ENCODE results near the gene FBXW7. TPM values are rescaled to one million over a fixed set of nuclear protein-coding genes. Genes with fewer than 3 reads are reported as not detected.

FBXW7 gene, protein sequence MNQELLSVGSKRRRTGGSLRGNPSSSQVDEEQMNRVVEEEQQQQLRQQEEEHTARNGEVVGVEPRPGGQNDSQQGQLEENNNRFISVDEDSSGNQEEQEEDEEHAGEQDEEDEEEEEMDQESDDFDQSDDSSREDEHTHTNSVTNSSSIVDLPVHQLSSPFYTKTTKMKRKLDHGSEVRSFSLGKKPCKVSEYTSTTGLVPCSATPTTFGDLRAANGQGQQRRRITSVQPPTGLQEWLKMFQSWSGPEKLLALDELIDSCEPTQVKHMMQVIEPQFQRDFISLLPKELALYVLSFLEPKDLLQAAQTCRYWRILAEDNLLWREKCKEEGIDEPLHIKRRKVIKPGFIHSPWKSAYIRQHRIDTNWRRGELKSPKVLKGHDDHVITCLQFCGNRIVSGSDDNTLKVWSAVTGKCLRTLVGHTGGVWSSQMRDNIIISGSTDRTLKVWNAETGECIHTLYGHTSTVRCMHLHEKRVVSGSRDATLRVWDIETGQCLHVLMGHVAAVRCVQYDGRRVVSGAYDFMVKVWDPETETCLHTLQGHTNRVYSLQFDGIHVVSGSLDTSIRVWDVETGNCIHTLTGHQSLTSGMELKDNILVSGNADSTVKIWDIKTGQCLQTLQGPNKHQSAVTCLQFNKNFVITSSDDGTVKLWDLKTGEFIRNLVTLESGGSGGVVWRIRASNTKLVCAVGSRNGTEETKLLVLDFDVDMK
- 10 to 100 TPM; 32.4 to 39.2 TPM for total RNA-seq
- long read RNA-seq, full-length matches to known transcripts = 3 of 9 reads
- long read RNA-seq, partial matches to known transcripts = 1 of 9 reads
- long read RNA-seq, other reads (novel, unspliced or antisense) = 5 of 9 reads

GRCh38 chr4:152535903-152536544 lies at the start of gene FBXW7:
TSS of gene FBXW7 (minus strand) at chr4:152536092. CDS start at chr4:152411803, 124,289 bp downstream.
- ATAC-seq (peak; percentile 87), DNase-seq (peak; percentile 99)
- intact Hi-C loops (cut with DNase I, micrococcal nuclease) = no loop called here

- intact Hi-C loops (cut with DNase I, micrococcal nuclease) = no loop called here
- ATAC-seq (no peak), DNase-seq (no peak)
These were observed 49.1 kb upstream of the FBXW7 start for GRCh38 chr4:152585023-152585441.

GRCh38 chr4:152581536-152582160 lies 45.8 kb upstream of the FBXW7 start:
- no peak for ATAC-seq
- no peak for DNase-seq
- intact Hi-C loops (cut with DNase I, micrococcal nuclease) = no loop called here

GRCh38 chr4:152579916-152580315 lies 44.0 kb upstream of the FBXW7 start:
- ATAC-seq (no peak), DNase-seq (no peak)
- intact Hi-C loops (cut with DNase I, micrococcal nuclease) = no loop called here

DNA sequence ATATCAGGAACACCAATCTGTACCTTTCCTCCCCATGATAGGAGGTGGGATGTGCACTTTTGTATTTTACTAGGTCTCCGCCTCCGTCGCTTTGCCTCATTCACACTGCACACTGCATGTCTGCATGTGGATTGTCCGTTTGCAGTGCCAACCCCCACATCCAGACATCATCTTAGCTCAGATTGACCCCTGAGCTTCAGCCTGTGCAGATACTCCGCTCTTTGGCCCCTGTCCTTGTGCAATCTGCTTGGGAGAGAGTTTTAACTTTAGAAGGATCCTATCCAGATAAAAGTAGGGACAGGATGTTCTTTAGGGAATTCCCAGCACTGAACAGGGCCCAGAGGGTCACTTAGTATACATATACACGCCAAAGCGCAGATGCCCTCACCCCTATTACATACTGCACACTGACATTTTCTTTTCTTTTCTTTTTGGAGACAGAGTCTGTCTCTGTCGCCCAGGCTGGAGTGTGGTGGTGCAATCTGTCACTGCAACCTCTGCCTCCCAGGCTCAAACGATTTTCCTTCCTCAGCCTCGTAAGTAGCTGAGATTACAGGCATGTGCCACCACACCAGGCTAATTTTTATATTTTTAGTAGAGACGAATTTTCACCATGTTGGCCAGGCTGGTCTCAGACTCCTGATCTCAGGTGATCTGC lies 43.3 kb upstream of the FBXW7 start:
- intact Hi-C loops (cut with DNase I, micrococcal nuclease) = no loop called here
- DNase-seq (no peak), ATAC-seq (no peak)

GRCh38 chr4:152578670-152579069 lies 42.8 kb upstream of the FBXW7 start:
- ATAC-seq = no peak
- intact Hi-C loops (cut with DNase I, micrococcal nuclease) = no loop called here
- DNase-seq = no peak

DNA sequence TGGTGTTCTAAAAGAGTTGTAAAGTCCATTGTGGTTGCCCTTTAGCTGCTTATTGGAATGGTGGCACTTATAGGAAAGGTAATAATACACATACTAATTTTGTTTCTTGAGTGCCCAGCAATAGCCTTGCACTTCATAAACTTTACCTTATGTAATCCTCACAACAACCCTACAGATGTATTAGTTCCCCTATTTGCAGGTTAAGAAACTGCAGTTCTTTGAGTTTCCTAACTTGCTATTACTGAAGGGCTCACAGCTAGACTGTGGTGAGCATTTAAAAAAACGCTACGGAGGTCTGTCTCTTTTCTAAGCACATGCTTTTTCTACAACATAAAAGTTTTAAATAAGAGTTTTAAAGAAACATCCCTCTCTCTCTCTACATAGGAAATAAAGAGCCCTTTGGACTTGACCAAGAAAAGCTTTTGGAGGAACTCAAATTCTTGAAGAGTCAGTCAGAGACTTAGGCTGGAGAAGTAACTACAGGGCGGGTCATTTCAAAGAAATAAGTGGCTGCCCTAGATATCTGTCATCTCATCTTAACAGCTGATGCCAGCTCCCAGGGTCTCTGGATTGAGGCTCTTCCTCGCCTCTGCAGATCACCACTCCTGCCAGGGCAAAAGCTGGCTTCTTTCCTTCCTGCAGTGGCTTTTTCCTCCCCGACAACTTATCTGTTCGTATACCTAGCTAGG lies 42.0 kb upstream of the FBXW7 start:
- intact Hi-C loops (cut with DNase I, micrococcal nuclease) = no loop called here
- DNase-seq (no peak), ATAC-seq (no peak)

DNA sequence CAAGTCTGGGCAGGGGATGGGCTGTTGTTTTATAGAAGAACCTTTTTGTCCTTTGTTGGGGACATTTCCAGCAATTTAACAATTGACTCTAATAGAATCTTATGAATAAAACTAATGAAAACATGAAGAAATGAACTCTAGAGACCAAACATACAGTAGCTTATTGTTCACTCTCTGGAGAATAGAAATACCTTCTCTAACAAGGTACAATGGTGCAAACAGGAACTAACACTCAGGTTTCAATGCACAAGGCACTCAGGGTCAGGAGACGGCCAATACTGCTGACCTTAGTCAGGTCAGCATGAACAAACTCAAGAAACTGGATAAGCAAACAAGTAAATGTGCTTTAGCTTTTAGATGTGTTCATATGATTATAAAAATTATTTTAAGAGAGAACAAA lies 39.6 kb upstream of the FBXW7 start:
- DNase-seq (no peak), ATAC-seq (no peak)
- intact Hi-C loops (cut with DNase I, micrococcal nuclease) = no loop called here

DNA sequence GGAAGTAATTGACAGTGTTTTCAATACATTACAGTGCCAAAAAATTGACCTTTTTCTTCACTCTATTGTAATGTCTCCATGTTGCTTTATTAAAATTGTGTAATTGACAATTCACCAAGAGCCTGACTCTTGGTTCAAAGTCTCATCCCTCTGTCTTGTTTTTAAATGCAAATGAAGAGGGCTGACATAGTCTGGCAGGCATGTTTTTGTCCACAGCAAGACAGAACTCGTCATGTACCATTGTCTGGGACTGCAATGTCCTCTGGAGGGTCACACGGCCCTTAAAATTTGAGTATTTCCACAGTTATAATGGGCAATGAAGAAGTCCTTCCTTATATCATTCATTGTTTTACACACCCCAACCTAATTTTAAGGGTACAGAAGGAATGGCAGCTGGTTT lies 38.0 kb upstream of the FBXW7 start:
- no peak for ATAC-seq
- intact Hi-C loops (cut with DNase I, micrococcal nuclease) = no loop called here
- no peak for DNase-seq

- intact Hi-C loops (cut with DNase I, micrococcal nuclease) = no loop called here
- ATAC-seq (peak; percentile 98), DNase-seq (no peak)
These were observed 36.7 kb upstream of the FBXW7 start for GRCh38 chr4:152572417-152573086.

GRCh38 chr4:152571770-152572169 lies 35.9 kb upstream of the FBXW7 start:
- DNase-seq = no peak
- intact Hi-C loops (cut with DNase I, micrococcal nuclease) = no loop called here
- no peak for ATAC-seq

GRCh38 chr4:152571296-152571695 lies 35.4 kb upstream of the FBXW7 start:
- no peak for ATAC-seq
- intact Hi-C loops (cut with DNase I, micrococcal nuclease) = no loop called here
- DNase-seq = no peak

DNA sequence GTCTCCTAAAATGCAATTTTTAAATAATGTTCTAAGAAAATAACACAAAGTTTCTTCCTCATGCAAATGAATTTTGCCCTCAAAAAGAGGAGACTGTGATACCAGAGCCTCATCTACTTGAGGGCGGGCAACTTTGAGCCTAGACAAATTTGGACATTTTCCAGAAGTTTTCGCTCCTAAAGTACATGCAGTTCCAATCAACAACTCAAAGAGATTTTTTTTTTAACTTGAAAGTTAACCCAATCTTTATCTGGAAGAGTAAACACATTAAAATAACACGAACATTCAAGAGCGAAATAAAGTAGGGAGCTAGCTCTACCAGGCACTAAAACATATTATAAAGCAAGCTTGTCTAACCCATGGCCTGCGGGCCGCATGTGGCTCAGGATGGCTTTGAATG lies 29.4 kb upstream of the FBXW7 start:
- DNase-seq (no peak), ATAC-seq (peak; percentile 49)
- intact Hi-C loops (cut with DNase I, micrococcal nuclease) = no loop called here

DNA sequence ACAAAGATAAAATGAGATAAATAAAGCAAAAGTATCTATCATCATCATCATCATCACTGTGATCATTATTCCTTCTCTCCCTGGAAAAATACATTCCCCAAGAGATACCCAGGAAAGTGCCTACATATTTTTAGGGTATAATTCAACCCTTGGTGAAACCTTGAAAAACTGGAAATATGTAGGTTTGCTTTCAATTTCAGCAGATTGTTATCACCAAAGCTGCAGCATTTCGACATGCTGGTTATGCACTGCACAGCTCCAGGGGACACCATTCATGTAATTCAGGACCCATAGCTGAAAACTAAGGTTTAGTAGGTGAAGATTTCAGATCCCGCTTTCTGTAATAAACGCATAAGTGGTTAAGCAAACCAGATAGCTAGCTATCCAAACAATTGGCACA lies 28.4 kb upstream of the FBXW7 start:
- intact Hi-C loops (cut with DNase I, micrococcal nuclease) = no loop called here
- no peak for ATAC-seq
- no peak for DNase-seq

DNA sequence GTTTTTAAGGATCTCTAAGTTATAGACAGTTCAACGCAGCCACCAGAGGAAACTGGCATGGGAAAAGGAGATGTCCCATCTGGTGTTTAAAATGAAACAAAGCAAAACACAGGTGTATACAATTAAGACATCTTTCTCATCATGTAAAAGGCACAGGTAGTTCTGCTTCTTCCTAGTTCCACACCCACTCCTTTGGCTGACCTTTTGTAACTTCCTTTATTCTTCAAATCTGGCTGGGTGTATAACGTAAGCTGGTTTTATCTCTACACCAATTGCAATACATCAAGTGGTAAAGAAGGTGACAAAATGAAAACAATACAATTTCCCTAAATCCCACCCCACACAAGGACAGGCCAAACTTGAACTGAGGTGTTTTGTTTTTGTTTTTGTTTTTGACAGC lies 27.3 kb upstream of the FBXW7 start:
- no peak for DNase-seq
- intact Hi-C loops (cut with DNase I, micrococcal nuclease) = no loop called here

DNA sequence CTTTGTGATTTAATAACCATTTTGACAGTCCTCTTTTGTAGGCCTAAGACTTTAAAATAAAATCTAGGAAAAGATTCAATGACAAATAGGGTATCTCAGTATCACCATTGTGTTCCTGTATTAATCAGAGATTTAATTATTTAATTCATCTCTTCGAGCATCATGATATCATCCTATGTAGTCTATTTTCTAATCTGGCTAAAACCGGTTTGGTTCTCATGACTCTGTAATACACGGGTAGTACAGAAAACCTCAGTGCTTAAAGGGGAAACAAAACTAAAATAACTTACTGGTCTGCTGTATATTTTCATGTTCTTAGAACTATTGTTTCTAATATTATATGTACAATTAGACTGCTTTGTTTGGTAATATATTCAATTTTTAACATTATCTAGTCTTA lies 23.7 kb upstream of the FBXW7 start:
- intact Hi-C loops (cut with DNase I, micrococcal nuclease) = no loop called here
- ATAC-seq (no peak), DNase-seq (no peak)

More for the DNA sequence above, 27.3 kb upstream of the FBXW7 start:
- peak; percentile 95 for ATAC-seq

- DNase-seq (no peak), ATAC-seq (no peak)
- intact Hi-C loops (cut with DNase I, micrococcal nuclease) = no loop called here
These were observed 22.5 kb upstream of the FBXW7 start for GRCh38 chr4:152558396-152558795.

DNA sequence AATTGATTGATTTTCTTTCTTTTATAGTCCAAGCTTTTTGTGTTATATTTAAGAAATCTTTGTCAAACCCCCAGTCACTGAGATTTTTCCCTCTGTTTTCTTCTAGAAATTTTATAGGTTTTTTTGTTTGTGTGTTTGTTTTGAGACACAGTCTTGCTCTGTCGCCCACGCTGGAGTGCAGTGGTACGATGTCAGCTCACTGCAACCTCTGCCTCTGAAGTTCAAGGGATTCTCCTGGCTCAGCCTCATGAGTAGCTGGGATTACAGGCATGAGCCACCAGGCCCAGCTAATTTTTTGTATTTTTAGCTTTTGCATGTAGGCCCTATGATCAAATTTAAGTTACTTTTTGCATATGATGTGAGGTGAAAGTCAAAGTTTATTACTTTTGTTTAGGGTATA lies 20.9 kb upstream of the FBXW7 start:
- DNase-seq = no peak

More for the DNA sequence above, 20.9 kb upstream of the FBXW7 start:
- intact Hi-C loops (cut with DNase I, micrococcal nuclease) = no loop called here
- ATAC-seq = no peak

Measured in left colon (tissue), 2 donors.